NCI-H2171 (cell line): ENCODE results near the gene POU6F1.
"Not testable (repeated sequence)": the region's sequence is repeated elsewhere in the genome, so short reads cannot be mapped to it uniquely, and the experiment has no call there.

Experiments used
- DNase-seq: peaks from one replicate; lab custom pipeline; 2025; lab: John Stamatoyannopoulos, UW

The POU6F1 gene

GRCh38 chr12:51227962-51228361 lies 10.1 kb upstream of the POU6F1 start:
- no peak for DNase-seq

DNA sequence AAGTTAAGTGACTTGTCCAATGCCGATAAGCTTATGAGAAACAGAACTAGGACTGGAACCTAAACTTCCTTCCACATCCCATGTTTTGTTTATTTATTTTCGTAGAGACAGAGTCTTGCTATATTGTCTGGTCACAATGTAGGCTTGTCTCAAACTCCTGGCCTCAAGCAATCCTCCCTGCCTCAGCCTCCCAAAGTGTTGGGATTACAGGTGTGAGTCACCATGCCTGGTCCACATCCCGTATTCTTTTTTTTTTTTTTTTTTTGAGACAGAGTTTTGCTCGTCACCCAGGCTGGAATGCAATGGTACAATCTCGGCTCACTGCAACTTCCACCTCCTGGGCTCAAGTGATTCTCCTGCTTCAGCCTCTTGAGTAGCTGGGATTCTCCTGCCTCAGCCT lies 9.2 kb upstream of the POU6F1 start:
- DNase-seq = not testable (repeated sequence)

DNA sequence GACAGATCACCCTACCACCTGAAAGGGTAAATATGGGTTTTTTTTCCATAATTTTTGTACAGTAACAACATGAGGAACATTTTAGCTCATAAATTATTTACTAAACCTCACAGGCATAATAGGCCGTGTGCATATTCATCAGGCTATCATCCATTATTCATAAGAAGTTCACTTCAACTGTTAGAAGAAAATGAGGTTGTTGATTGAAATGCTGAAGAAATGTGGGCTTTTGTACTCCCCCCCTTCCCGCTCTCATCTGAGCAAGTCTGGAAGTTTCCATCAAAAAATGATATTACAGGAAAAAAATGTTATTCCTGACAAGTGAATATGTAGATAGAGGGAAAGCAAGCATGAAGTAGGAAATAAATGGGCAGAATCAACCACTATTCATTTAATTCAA lies 7.9 kb upstream of the POU6F1 start:
- no peak for DNase-seq

DNA sequence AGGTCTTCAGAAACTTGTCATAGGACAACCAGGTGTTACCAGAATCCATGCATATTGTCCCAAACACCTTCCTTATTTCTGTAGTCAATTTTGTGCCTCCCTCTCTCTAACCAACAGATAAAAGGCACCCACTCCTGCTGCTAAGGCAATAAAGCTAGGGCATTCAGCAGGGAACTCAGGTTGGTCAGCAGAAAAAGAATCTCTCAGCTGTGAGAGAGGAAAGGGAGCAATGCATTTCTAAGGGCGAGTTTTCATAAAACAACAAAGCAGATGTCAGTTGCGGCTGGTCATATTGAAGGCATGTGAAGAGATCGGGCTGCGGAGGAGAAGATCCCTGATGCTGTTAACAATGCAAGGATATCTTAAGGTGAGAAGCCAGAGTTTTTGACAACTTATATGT lies 7.4 kb upstream of the POU6F1 start:
- no peak for DNase-seq

GRCh38 chr12:51224625-51225024 lies 6.8 kb upstream of the POU6F1 start:
- DNase-seq = no peak

- no peak for DNase-seq
These were observed 4.6 kb upstream of the POU6F1 start for GRCh38 chr12:51222461-51222860.

- DNase-seq = not testable (repeated sequence)
These were observed 2.0 kb upstream of the POU6F1 start for GRCh38 chr12:51219857-51220256.

GRCh38 chr12:51219322-51219721 lies 1.5 kb upstream of the POU6F1 start:
- DNase-seq = no peak

DNA sequence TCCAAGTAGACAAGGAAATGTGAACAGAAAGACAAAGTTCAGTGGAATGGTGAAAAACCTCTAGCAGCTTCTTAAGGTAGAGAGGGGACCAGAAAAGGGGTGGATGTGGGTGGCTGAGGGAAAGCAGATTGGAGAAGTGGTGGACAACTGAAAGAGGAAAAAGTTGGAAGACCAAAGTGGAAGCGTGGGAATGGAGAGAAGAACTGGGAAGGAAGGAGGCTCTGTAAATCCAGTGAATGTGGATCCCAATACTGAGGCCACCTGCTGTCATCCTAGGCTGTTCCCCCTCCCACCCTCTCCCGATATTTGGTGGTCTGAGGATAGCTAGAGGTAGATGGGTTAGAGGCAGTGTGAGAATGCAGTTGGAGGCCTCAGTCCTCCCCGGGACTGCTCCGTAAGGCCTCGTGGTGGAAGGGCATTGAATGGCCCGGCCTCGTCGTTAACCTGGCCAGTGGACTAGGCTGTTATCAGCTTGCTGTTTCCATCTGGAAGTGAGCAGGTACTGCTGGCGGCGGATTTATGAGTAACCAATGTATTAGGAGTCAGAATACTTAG lies 822 bp upstream of the POU6F1 start:
- DNase-seq = no peak

DNA sequence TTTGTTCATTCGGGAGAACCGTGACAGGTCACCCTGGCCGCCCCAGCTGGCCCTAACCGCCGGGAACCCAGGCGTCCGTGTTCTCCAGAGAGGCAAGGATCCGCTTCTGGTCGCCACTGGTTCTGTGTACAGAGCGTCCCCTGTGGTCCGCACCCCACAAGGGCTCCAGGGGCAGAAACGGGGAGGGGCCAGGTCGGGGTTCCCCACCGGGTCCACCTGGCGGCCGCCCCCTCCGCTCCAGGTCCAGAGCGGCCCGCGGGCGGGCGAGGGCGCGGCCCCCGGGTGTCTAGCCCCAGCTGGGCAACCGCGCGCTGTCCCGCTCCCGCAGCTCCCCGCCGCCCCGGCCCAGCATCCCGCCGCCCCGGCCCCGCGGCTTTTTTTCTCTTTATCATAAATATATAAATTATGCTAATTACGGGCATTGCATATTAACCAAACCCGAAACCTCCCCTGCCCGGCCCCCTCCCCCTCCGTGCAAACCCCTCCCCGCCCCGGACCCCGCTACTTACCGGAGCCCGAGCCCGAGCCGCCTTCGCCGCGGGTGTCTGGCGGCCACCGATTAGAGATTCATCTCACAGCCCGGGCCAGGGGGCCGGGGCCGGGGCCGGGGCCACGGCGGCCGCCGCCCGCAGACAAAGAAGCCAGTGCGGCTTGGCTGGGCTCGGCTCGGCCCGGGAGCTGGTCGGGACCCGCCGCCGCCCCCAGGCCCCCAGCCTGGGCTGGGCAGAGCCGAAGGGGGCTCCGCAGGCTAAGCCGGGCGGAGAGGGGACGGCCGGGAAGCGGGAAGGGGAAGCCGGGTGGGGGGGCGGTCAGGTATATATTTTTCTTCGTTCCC lies 512 bp downstream of the POU6F1 start:
- peak; percentile 26 for DNase-seq

GRCh38 chr12:51216642-51217041 lies 1.2 kb downstream of the POU6F1 start:
- DNase-seq = no peak

- no peak for DNase-seq
These were observed 3.0 kb downstream of the POU6F1 start for GRCh38 chr12:51214895-51215294.

GRCh38 chr12:51210690-51211395 lies 7.0 kb downstream of the POU6F1 start:
- no peak for DNase-seq

GRCh38 chr12:51209259-51209658 lies 8.6 kb downstream of the POU6F1 start:
- DNase-seq = no peak

GRCh38 chr12:51208016-51208660 lies 9.7 kb downstream of the POU6F1 start:
- DNase-seq = no peak

- no peak for DNase-seq
These were observed 12.5 kb downstream of the POU6F1 start for GRCh38 chr12:51205350-51205749.

GRCh38 chr12:51202718-51203117 lies 15.1 kb downstream of the POU6F1 start:
- DNase-seq = no peak

GRCh38 chr12:51200806-51201205 lies 17.1 kb downstream of the POU6F1 start:
- DNase-seq = no peak

- no peak for DNase-seq
These were observed 17.7 kb downstream of the POU6F1 start for GRCh38 chr12:51200156-51200555.

- no peak for DNase-seq
These were observed 18.4 kb downstream of the POU6F1 start for GRCh38 chr12:51199366-51199945.

GRCh38 chr12:51198568-51199365 lies 19.1 kb downstream of the POU6F1 start:
- no peak for DNase-seq
